GM10266 (cell line): ENCODE data around the gene MSI2.

Experiments
- DNase-seq: peaks from one replicate; pipeline ENCODE4 v3.0.0; 2012; ENCODE audit errors: extremely low spot score
- CTCF ChIP-seq: IDR thresholded peaks from 2 replicates; pipeline ENCODE4 v1.5.1; 2012; ENCODE audit warnings: mild to moderate bottlenecking, low read depth; ENCODE audit not compliant: control insufficient read depth, insufficient read depth; ENCODE audit errors: missing control alignments

MSI2 gene

GRCh38 chr17:57355090-57355859 lies 99.0 kb downstream of the MSI2 start:
- TF ChIP-seq CTCF = no peak
- DNase-seq = peak; percentile 33

GRCh38 chr17:57356153-57356718 lies 99.9 kb downstream of the MSI2 start:
- no peak for DNase-seq
- no peak for TF ChIP-seq CTCF

- no peak for TF ChIP-seq CTCF
- DNase-seq = peak; percentile 34
Measured at GRCh38 chr17:57356719-57357391, 100.5 kb downstream of the MSI2 start.

- TF ChIP-seq CTCF = no peak
- DNase-seq = no peak
Measured at GRCh38 chr17:57357392-57357784, 101.1 kb downstream of the MSI2 start.

- TF ChIP-seq CTCF = no peak
- peak; percentile 43 for DNase-seq
Measured at GRCh38 chr17:57357830-57358430, 101.6 kb downstream of the MSI2 start.

- DNase-seq = no peak
- no peak for TF ChIP-seq CTCF
Measured at GRCh38 chr17:57360266-57360665, 103.9 kb downstream of the MSI2 start.
